Aorta (tissue), 5 donors: ENCODE measurements around the gene TAS2R16. TPM values are rescaled to one million over a fixed set of nuclear protein-coding genes. Genes with fewer than 3 reads are reported as not detected.
"Not testable (repeated sequence)": the region's sequence is repeated elsewhere in the genome, so short reads cannot be mapped to it uniquely, and the experiment has no call there.

Experiments
- ATAC-seq: fragments of 200-7000 bp; cut with Tn5 transposase; one replicate; pipeline ENCODE4 v1.9.1; 2022; ENCODE audit warnings: moderate library complexity; ENCODE audit not compliant: low FRiP score
- DNase-seq, 2 donors: peaks; one replicate each; pipeline ENCODE4 v3.0.0-alpha.2; 2020
- H3K27ac ChIP-seq, 2 donors: one replicate each; pipeline ENCODE4 v1.5.1; 2013; ENCODE audit warnings: low read length in 2 of 2, mild to moderate bottlenecking in 2 of 2, moderate library complexity in 2 of 2, control low read depth in 1 of 2, inconsistent platforms in 1 of 2, low read depth in 1 of 2
- H3K27me3 ChIP-seq, 2 donors: one replicate each; pipeline ENCODE4 v1.6.1; 2013; ENCODE audit warnings: control low read depth in 1 of 2, low read length in 1 of 2, mild to moderate bottlenecking in 1 of 2, moderate library complexity in 1 of 2; ENCODE audit not compliant: insufficient read depth in 2 of 2, control insufficient read depth in 1 of 2
- H3K36me3 ChIP-seq, 2 donors: one replicate each; pipeline ENCODE4 v1.6.1; 2013; ENCODE audit warnings: control low read depth in 1 of 2, low read length in 1 of 2, mild to moderate bottlenecking in 1 of 2; ENCODE audit not compliant: insufficient read depth in 2 of 2, control insufficient read depth in 1 of 2
- H3K4me1 ChIP-seq, 2 donors: one replicate each; pipeline ENCODE4 v1.6.1; 2013; ENCODE audit warnings: low read length in 2 of 2, control low read depth in 1 of 2, mild to moderate bottlenecking in 1 of 2, moderate library complexity in 1 of 2; ENCODE audit not compliant: insufficient read depth in 2 of 2, control insufficient read depth in 1 of 2
- H3K4me3 ChIP-seq, 2 donors: one replicate each; pipeline ENCODE4 v1.5.1; 2013; ENCODE audit warnings: low read length in 2 of 2, control low read depth in 1 of 2, mild to moderate bottlenecking in 1 of 2
- H3K9me3 ChIP-seq: one replicate; pipeline ENCODE4 v1.6.1; 2013; ENCODE audit warnings: mild to moderate bottlenecking, low read length; ENCODE audit not compliant: control insufficient read depth
- WGBS, 2 donors: extraction: QIAGEN DNeasy Blood & Tissue Kit; methylation state at CpG; one replicate each; pipeline ENCODE4 v1.1.7; 2013; 5-methylcytosine and 5-hydroxymethylcytosine counted together
- intact Hi-C, 2 donors: fragments of 100-400 bp; cut with DNase I; formaldehyde crosslinking; loops; one replicate each; pipeline versions ENCODE4 v1.14.2 to v1.15.0; 2022
- polyA plus RNA-seq, 2 donors: library from polyadenylated mRNA; stranded (reverse); fragments of 200-250 nt; gene quantifications; one replicate each; pipeline ENCODE4 v1.2.3, GENCODE V29; 2013
- total RNA-seq, 2 donors: library from RNA; stranded (reverse); fragmentation: NEBNext Ultra II Directional; extraction: Animal tissue kit (Norgen Biotek cat#: 25700); gene quantifications; one replicate each; pipeline ENCODE4 v1.2.1, GENCODE V29; 2021
- donor health status: healthy with polysubstance abuse.
- donor health status: Bipolar disorder and iron deficiency.
- donor health status: DM: no; HTN: no; CAD: no.
- donor health status: DM: no; HTN: no; CAD: no.
- donor health status: DM: yes; HTN: yes; CAD: no.

TAS2R16 gene
- total and polyA plus RNA-seq, 4 donors, result not detected

DNA sequence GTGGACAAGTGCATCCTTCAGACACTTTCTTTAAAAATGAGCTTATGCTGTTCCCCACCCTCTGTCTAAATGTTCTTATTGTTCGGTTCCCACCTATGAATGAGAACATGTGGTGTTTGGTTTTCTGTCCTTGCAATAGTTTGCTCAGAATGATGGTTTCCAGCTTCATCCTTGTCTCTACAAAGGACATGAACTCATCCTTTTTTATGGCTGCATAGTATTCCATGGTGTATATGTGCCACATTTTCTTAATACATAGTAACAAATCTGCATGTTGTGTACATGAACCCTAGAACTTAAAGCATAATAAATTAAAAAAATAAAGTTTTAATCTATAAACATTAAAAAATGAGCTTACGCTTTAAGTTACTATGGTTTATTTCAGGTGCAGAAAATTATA lies 41.8 kb downstream of the TAS2R16 start:
- H3K4me3 ChIP-seq, H3K4me1 ChIP-seq, intact Hi-C loops, H3K36me3 ChIP-seq, H3K27me3 ChIP-seq, H3K27ac ChIP-seq, H3K9me3 ChIP-seq, DNase-seq, ATAC-seq: not testable (repeated sequence)
- 93 to 96% methylated on average over 2 of the region's 2 CpGs for WGBS, 2 donors

DNA sequence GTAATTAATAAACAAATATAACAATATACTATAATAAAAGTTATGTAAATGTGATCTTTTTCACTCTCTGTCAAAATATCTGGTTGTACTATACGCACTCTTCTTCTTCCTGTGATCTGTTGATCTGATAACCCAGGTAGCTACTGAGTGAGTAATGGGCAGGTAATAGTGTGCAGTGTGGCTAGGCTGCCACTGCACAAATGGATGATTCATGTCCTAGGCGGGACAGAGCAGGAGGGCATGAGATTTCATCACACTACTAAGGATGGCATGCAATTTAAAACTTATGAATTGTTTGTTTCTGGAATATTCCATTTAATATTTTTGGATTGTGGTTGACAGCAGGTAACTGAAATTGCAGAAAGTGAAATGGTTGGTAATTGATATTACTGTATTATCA lies 44.5 kb downstream of the TAS2R16 start:
- H3K4me3 ChIP-seq, result no peak overlapping the region
- intact Hi-C loops, result no loop called here
- H3K27me3 ChIP-seq, result no peaks in the 10 kb centered on the region
- no peaks in the 10 kb centered on the region for H3K4me1 ChIP-seq
- H3K36me3 ChIP-seq, result no peaks in the 10 kb centered on the region
- no peak overlapping the region for H3K27ac ChIP-seq
- no peaks in the 10 kb centered on the region for H3K9me3 ChIP-seq
- WGBS, 2 donors, result 85 to 86% methylated on average over 2 of the region's 2 CpGs
- DNase-seq, result no peak
- ATAC-seq, result no peak

DNA sequence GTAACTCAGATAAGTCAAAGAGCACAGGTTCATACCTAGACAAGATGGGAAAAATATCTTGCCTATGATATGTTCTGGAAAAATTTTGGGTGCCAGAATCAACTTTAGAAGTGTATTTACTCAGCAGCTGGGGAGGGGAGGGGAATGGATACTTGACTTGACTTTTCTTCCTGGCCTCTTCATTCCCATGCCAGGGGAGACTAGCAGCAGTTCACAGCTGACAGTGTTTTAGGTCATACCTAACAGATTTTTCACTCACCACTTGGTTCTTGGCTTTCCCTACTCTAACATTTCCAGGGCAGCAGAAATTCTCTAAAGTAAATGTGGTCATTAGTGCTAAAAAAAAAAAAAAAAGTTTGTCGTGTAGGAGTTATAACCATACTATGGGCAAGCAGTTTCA lies 46.3 kb downstream of the TAS2R16 start:
- Histone ChIP-seq H3K9me3 (no peaks in the 10 kb centered on the region), H3K4me1 (no peaks in the 10 kb centered on the region), H3K4me3 (no peak overlapping the region), H3K27me3 (no peaks in the 10 kb centered on the region), H3K36me3 (no peaks in the 10 kb centered on the region), H3K27ac (no peak overlapping the region)
- no peak for DNase-seq
- intact Hi-C loops, result no loop called here
- WGBS, 2 donors, result 43 to 58% methylated on average over 1 of the region's 1 CpG
- ATAC-seq, result no peak

Other genes starting within 250 kb of the TAS2R16 start
- 10 to 100 TPM; 15.2 to 23.8 TPM for gene CADPS2, start 109.2 kb downstream of the TAS2R16 start, total RNA-seq
- gene CADPS2, start 109.2 kb downstream of the TAS2R16 start, polyA plus RNA-seq, result 1 to 10 TPM; 5.9 to 6.9 TPM
- not detected for gene SLC13A1, start 204.3 kb upstream of the TAS2R16 start, total RNA-seq
- not detected for gene SLC13A1, start 204.3 kb upstream of the TAS2R16 start, polyA plus RNA-seq